Measurements from ENCODE around the gene ARSI.

The ARSI gene

GRCh38 chr5:150291388-150292385 is 11.0 kb downstream of the ARSI start:
- WGBS, 2 experiments (ENCODE audit: insufficient coverage in 2 of 2) = 79 to 95% methylated on average over 7 to 8 of the region's 13 CpGs
- H3K4me1 ChIP-seq (ENCODE audit: control insufficient read depth, insufficient read depth, low read length, poor library complexity, severe bottlenecking) = peaks cover 15% of the 10 kb centered on the region

GRCh38 chr5:150289551-150290390 is 12.9 kb downstream of the ARSI start, which contains the start of gene CAMK2A:
Gene CAMK2A, minus strand, starts transcription at chr5:150289773. Its CDS starts 148 bp downstream, at chr5:150289625.
- H3K27ac ChIP-seq (ENCODE audit: low read depth, low read length, severe bottlenecking) = no peak within 1 kb of the TSS

More at GRCh38 chr5:150291388-150292385, 11.0 kb downstream of the ARSI start:
- no peaks in the 10 kb centered on the region for H3K36me3 ChIP-seq (ENCODE audit: control insufficient read depth, insufficient read depth, low read length)
- H3K9me3 ChIP-seq (ENCODE audit: control insufficient read depth, low read length) = no peaks in the 10 kb centered on the region
- no peak overlapping the region for H3K27ac ChIP-seq (ENCODE audit: low read depth, low read length, severe bottlenecking)
- no peak overlapping the region for H3K4me3 ChIP-seq (ENCODE audit: extremely low read depth, insufficient read depth, low read length, poor library complexity, severe bottlenecking)

GRCh38 chr5:150288791-150289190 is 13.9 kb downstream of the ARSI start:
- no peak overlapping the region for H3K4me3 ChIP-seq (ENCODE audit: extremely low read depth, insufficient read depth, low read length, poor library complexity, severe bottlenecking)
- peaks cover 15% of the 10 kb centered on the region for H3K4me1 ChIP-seq (ENCODE audit: control insufficient read depth, insufficient read depth, low read length, poor library complexity, severe bottlenecking)
- 60 to 83% methylated on average over 1 to 2 of the region's 6 CpGs for WGBS, 2 experiments (ENCODE audit: insufficient coverage in 2 of 2)
- H3K36me3 ChIP-seq (ENCODE audit: control insufficient read depth, insufficient read depth, low read length) = no peaks in the 10 kb centered on the region
- no peak overlapping the region for H3K27ac ChIP-seq (ENCODE audit: low read depth, low read length, severe bottlenecking)
- no peaks in the 10 kb centered on the region for H3K9me3 ChIP-seq (ENCODE audit: control insufficient read depth, low read length)

More at GRCh38 chr5:150289551-150290390, 12.9 kb downstream of the ARSI start, which contains the start of gene CAMK2A:
- peaks cover 15% of the 10 kb centered on the region for H3K4me1 ChIP-seq (ENCODE audit: control insufficient read depth, insufficient read depth, low read length, poor library complexity, severe bottlenecking)
- no peak within 1 kb of the TSS for H3K4me3 ChIP-seq (ENCODE audit: extremely low read depth, insufficient read depth, low read length, poor library complexity, severe bottlenecking)
- WGBS, 2 experiments (ENCODE audit: insufficient coverage in 2 of 2) = 67 to 79% methylated on average over 18 to 21 of the region's 26 CpGs
- no peaks in the 10 kb centered on the region for H3K36me3 ChIP-seq (ENCODE audit: control insufficient read depth, insufficient read depth, low read length)
- no peaks in the 10 kb centered on the region for H3K9me3 ChIP-seq (ENCODE audit: control insufficient read depth, low read length)

- Histone ChIP-seq H3K27ac (ENCODE audit: low read depth, low read length, severe bottlenecking) (no peak overlapping the region), H3K4me1 (ENCODE audit: control insufficient read depth, insufficient read depth, low read length, poor library complexity, severe bottlenecking) (peaks cover 13% of the 10 kb centered on the region), H3K4me3 (ENCODE audit: extremely low read depth, insufficient read depth, low read length, poor library complexity, severe bottlenecking) (no peak overlapping the region), H3K36me3 (ENCODE audit: control insufficient read depth, insufficient read depth, low read length) (no peaks in the 10 kb centered on the region), H3K9me3 (ENCODE audit: control insufficient read depth, low read length) (no peaks in the 10 kb centered on the region)
- WGBS, 2 experiments (ENCODE audit: insufficient coverage in 2 of 2) = 89 to 94% methylated on average over 3 to 4 of the region's 4 CpGs
These were observed 14.3 kb downstream of the ARSI start for GRCh38 chr5:150288361-150288760.

GRCh38 chr5:150286820-150287219 is 15.9 kb downstream of the ARSI start:
- no peak overlapping the region for H3K4me3 ChIP-seq (ENCODE audit: extremely low read depth, insufficient read depth, low read length, poor library complexity, severe bottlenecking)
- 40 to 43% methylated on average over 3 to 4 of the region's 5 CpGs for WGBS, 2 experiments (ENCODE audit: insufficient coverage in 2 of 2)

GRCh38 chr5:150285114-150285513 is 17.6 kb downstream of the ARSI start:
- WGBS, 2 experiments (ENCODE audit: insufficient coverage in 2 of 2) = 88 to 91% methylated on average over 3 to 6 of the region's 7 CpGs
- Histone ChIP-seq H3K9me3 (ENCODE audit: control insufficient read depth, low read length) (no peaks in the 10 kb centered on the region), H3K4me3 (ENCODE audit: extremely low read depth, insufficient read depth, low read length, poor library complexity, severe bottlenecking) (no peak overlapping the region), H3K36me3 (ENCODE audit: control insufficient read depth, insufficient read depth, low read length) (no peaks in the 10 kb centered on the region), H3K4me1 (ENCODE audit: control insufficient read depth, insufficient read depth, low read length, poor library complexity, severe bottlenecking) (peaks cover 3% of the 10 kb centered on the region), H3K27ac (ENCODE audit: low read depth, low read length, severe bottlenecking) (no peak overlapping the region)

More at GRCh38 chr5:150286820-150287219, 15.9 kb downstream of the ARSI start:
- no peaks in the 10 kb centered on the region for H3K9me3 ChIP-seq (ENCODE audit: control insufficient read depth, low read length)
- H3K4me1 ChIP-seq (ENCODE audit: control insufficient read depth, insufficient read depth, low read length, poor library complexity, severe bottlenecking) = peaks cover 6% of the 10 kb centered on the region
- H3K27ac ChIP-seq (ENCODE audit: low read depth, low read length, severe bottlenecking) = no peak overlapping the region
- no peaks in the 10 kb centered on the region for H3K36me3 ChIP-seq (ENCODE audit: control insufficient read depth, insufficient read depth, low read length)

GRCh38 chr5:150284311-150284710 is 18.4 kb downstream of the ARSI start:
- 81 to 89% methylated on average over 4 to 12 of the region's 13 CpGs for WGBS, 2 experiments (ENCODE audit: insufficient coverage in 2 of 2)
- Histone ChIP-seq H3K36me3 (ENCODE audit: control insufficient read depth, insufficient read depth, low read length) (no peaks in the 10 kb centered on the region), H3K27ac (ENCODE audit: low read depth, low read length, severe bottlenecking) (no peak overlapping the region), H3K4me1 (ENCODE audit: control insufficient read depth, insufficient read depth, low read length, poor library complexity, severe bottlenecking) (peaks cover 7% of the 10 kb centered on the region), H3K4me3 (ENCODE audit: extremely low read depth, insufficient read depth, low read length, poor library complexity, severe bottlenecking) (no peak overlapping the region), H3K9me3 (ENCODE audit: control insufficient read depth, low read length) (no peaks in the 10 kb centered on the region)

GRCh38 chr5:150283904-150284303 is 18.8 kb downstream of the ARSI start:
- H3K4me1 ChIP-seq (ENCODE audit: control insufficient read depth, insufficient read depth, low read length, poor library complexity, severe bottlenecking) = peaks cover 10% of the 10 kb centered on the region
- no peaks in the 10 kb centered on the region for H3K9me3 ChIP-seq (ENCODE audit: control insufficient read depth, low read length)
- H3K27ac ChIP-seq (ENCODE audit: low read depth, low read length, severe bottlenecking) = no peak overlapping the region
- WGBS, 2 experiments (ENCODE audit: insufficient coverage in 2 of 2) = 79 to 97% methylated on average over 2 to 3 of the region's 3 CpGs
- no peaks in the 10 kb centered on the region for H3K36me3 ChIP-seq (ENCODE audit: control insufficient read depth, insufficient read depth, low read length)
- H3K4me3 ChIP-seq (ENCODE audit: extremely low read depth, insufficient read depth, low read length, poor library complexity, severe bottlenecking) = no peak overlapping the region

- Histone ChIP-seq H3K4me1 (ENCODE audit: control insufficient read depth, insufficient read depth, low read length, poor library complexity, severe bottlenecking) (peaks cover 23% of the 10 kb centered on the region), H3K36me3 (ENCODE audit: control insufficient read depth, insufficient read depth, low read length) (no peaks in the 10 kb centered on the region), H3K27ac (ENCODE audit: low read depth, low read length, severe bottlenecking) (no peak overlapping the region), H3K4me3 (ENCODE audit: extremely low read depth, insufficient read depth, low read length, poor library complexity, severe bottlenecking) (no peak overlapping the region), H3K9me3 (ENCODE audit: control insufficient read depth, low read length) (no peaks in the 10 kb centered on the region)
- WGBS, 2 experiments (ENCODE audit: insufficient coverage in 2 of 2) = 80 to 100% methylated on average over 1 of the region's 8 CpGs
These were observed 20.7 kb downstream of the ARSI start for GRCh38 chr5:150281987-150282386.

- 84 to 88% methylated on average over 11 of the region's 13 CpGs for WGBS, 2 experiments (ENCODE audit: insufficient coverage in 2 of 2)
- Histone ChIP-seq H3K4me1 (ENCODE audit: control insufficient read depth, insufficient read depth, low read length, poor library complexity, severe bottlenecking) (peaks cover 23% of the 10 kb centered on the region), H3K27ac (ENCODE audit: low read depth, low read length, severe bottlenecking) (no peak overlapping the region), H3K9me3 (ENCODE audit: control insufficient read depth, low read length) (no peaks in the 10 kb centered on the region), H3K4me3 (ENCODE audit: extremely low read depth, insufficient read depth, low read length, poor library complexity, severe bottlenecking) (no peak overlapping the region), H3K36me3 (ENCODE audit: control insufficient read depth, insufficient read depth, low read length) (no peaks in the 10 kb centered on the region)
These were observed 23.2 kb downstream of the ARSI start for GRCh38 chr5:150279330-150280020.

Data from mesodermal cell (in vitro differentiated cells).